HFF-Myc (cell line): ENCODE data around the gene ZNF446.

ENCODE experiments used
- DNase-seq: peaks from one replicate; pipeline ENCODE4 v3.0.0-alpha.2; 2011; ENCODE audit warnings: low read depth; ENCODE audit errors: extremely low read depth
- H3K4me3 ChIP-seq: replicated peaks from 2 replicates; pipeline ENCODE4 v1.5.1; 2011; ENCODE audit warnings: low read depth, mild to moderate bottlenecking, control low read depth, low read length
- CTCF ChIP-seq: IDR thresholded peaks from 2 replicates; pipeline ENCODE4 v1.5.1; 2012; ENCODE audit warnings: mild to moderate bottlenecking, low read depth, low read length, control low read depth; ENCODE audit errors: missing control alignments

Gene ZNF446

GRCh38 chr19:58520257-58520599 lies 44.1 kb downstream of the ZNF446 start:
- peak overlapping the region; percentile 84 for H3K4me3 ChIP-seq
- TF ChIP-seq CTCF = no peak
- no peak for DNase-seq

- no peak for TF ChIP-seq CTCF
- H3K4me3 ChIP-seq = no peak overlapping the region
- DNase-seq = no peak
These were observed 45.5 kb downstream of the ZNF446 start for GRCh38 chr19:58521651-58522050.

GRCh38 chr19:58522709-58523108 lies 46.6 kb downstream of the ZNF446 start:
- DNase-seq = no peak
- no peak overlapping the region for H3K4me3 ChIP-seq
- no peak for TF ChIP-seq CTCF

- no peak for TF ChIP-seq CTCF
- DNase-seq = no peak
- no peak overlapping the region for H3K4me3 ChIP-seq
These were observed 53.3 kb downstream of the ZNF446 start for GRCh38 chr19:58529405-58529804.
